Activated CD8-positive, alpha-beta memory T cell treated with anti-CD3 and anti-CD28 coated beads, Interleukin-2, amount 50 U/mL, for 1 hour (primary cell): Measurements from ENCODE around the gene PARP8.
"Not testable (repeated sequence)": the region's sequence is repeated elsewhere in the genome, so short reads cannot be mapped to it uniquely, and the experiment has no call there.

ENCODE experiments used
- DNase-seq: peaks from one replicate; pipeline ENCODE4 v3.0.0-alpha.2; 2020; ENCODE audit errors: extremely low read depth

The PARP8 gene

GRCh38 chr5:50774446-50775175 lies 108.2 kb downstream of the PARP8 start:
- not testable (repeated sequence) for DNase-seq

GRCh38 chr5:50786073-50786472 lies 119.6 kb downstream of the PARP8 start:
- no peak for DNase-seq

GRCh38 chr5:50791813-50792212 lies 125.4 kb downstream of the PARP8 start:
- no peak for DNase-seq

- no peak for DNase-seq
Measured at GRCh38 chr5:50792843-50793242, 126.4 kb downstream of the PARP8 start.

GRCh38 chr5:50794812-50795211 lies 128.4 kb downstream of the PARP8 start:
- no peak for DNase-seq

- no peak for DNase-seq
Measured at GRCh38 chr5:50798002-50798401, 131.6 kb downstream of the PARP8 start.

GRCh38 chr5:50799596-50799995 lies 133.2 kb downstream of the PARP8 start:
- DNase-seq = no peak

- no peak for DNase-seq
Measured at GRCh38 chr5:50800410-50800809, 134.0 kb downstream of the PARP8 start.

GRCh38 chr5:50807661-50808060 lies 141.2 kb downstream of the PARP8 start:
- DNase-seq = no peak

GRCh38 chr5:50808406-50808805 lies 142.0 kb downstream of the PARP8 start:
- no peak for DNase-seq

- not testable (repeated sequence) for DNase-seq
Measured at GRCh38 chr5:50811746-50812145, 145.3 kb downstream of the PARP8 start.

GRCh38 chr5:50813691-50814090 lies 147.3 kb downstream of the PARP8 start:
- no peak for DNase-seq

- DNase-seq = no peak
Measured at GRCh38 chr5:50814556-50814955, 148.1 kb downstream of the PARP8 start.

- no peak for DNase-seq
Measured at GRCh38 chr5:50822046-50822445, 155.6 kb downstream of the PARP8 start.

- no peak for DNase-seq
Measured at GRCh38 chr5:50822761-50823160, 156.3 kb downstream of the PARP8 start.

- no peak for DNase-seq
Measured at GRCh38 chr5:50823568-50823967, 157.1 kb downstream of the PARP8 start.

GRCh38 chr5:50824109-50824508 lies 157.7 kb downstream of the PARP8 start:
- DNase-seq = no peak

- no peak for DNase-seq
Measured at GRCh38 chr5:50827516-50828247, 161.2 kb downstream of the PARP8 start.

GRCh38 chr5:50829023-50829422 lies 162.6 kb downstream of the PARP8 start:
- no peak for DNase-seq

- no peak for DNase-seq
Measured at GRCh38 chr5:50832657-50833284, 166.3 kb downstream of the PARP8 start.

- DNase-seq = no peak
Measured at GRCh38 chr5:50836356-50836755, 169.9 kb downstream of the PARP8 start.

GRCh38 chr5:50839472-50839871 lies 173.0 kb downstream of the PARP8 start:
- DNase-seq = no peak

- no peak for DNase-seq
Measured at GRCh38 chr5:50843091-50843490, 176.7 kb downstream of the PARP8 start.
